Right kidney (tissue), 1 donor: ENCODE data around the gene CHRM4.
A peak's percentile ranks its signal among the peaks of the same experiment; 100 is the strongest.

Experiments used
- DNase-seq: peaks from one replicate; pipeline ENCODE4 v3.0.0-alpha.2; 2016

The CHRM4 gene

DNA sequence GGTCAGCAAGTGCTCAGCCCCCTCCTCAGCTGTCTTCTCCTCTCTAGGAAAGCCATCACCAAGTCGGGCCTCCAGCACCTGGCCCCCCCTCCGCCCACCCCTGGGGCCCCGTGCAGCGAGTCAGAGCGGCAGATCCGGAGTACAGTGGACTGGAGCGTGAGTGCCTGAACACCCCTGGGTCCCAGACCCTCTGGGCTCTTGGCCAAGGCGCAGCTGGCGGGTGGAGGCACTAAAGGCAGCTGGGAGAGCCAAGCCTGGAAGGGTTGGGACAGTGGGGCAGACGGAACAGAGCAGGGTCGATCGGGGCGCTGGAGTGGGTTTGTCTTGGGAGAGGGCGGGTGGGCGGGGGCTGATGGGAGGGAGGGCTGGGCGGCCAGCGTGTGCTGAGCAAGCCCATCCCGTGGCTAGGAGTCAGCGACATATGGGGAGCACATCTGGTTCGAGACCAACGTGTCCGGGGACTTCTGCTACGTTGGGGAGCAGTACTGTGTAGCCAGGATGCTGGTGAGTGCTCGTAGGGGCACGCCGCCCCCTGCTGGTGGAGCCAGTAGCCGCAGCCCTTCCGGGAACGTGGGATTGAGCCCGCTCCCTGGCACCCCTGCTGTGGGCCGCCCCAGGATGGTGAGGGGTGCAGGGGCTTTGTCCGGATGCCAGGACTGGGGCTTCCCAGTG is 24.2 kb downstream of the CHRM4 start:
- DNase-seq: peak; percentile 49

DNA sequence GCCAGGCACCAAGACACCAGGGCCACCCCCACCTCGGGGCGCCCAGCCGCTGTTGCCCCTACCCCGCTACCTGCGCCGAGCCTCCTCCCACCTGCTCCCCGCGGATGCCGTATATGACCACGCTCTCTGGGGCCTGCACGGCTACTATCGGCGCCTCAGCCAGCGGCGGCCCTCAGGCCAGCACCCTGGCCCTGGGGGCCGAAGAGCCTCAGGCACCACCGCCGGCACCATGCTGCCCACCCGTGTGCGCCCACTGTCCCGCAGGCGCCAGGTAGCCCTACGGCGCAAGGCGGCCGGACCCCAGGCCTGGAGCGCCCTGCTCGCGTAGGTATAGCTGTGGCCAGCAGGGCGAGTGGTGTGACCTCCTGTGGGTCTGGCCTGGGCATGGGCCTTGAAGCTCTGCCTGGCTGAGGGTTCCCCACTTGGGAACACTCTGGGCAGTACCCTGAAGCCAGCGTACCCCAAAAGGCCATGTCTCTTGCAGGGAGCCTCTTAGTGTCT is 24.9 kb downstream of the CHRM4 start:
- DNase-seq: no peak

DNA sequence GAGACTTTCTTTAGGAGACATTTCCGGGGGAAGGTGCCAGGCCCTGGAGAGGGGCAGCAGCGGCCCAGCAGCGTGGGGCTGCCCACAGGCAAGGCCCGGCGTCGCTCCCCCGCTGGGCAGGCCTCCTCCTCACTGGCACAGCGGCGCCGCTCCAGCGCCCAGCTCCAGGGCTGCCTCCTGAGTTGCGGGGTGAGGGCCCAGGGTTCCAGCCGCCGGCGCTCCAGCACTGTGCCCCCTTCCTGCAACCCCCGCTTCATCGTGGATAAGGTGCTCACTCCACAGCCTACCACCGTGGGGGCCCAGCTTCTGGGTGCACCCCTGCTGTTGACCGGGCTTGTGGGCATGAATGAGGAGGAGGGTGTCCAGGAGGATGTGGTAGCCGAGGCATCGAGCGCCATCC is 25.3 kb downstream of the CHRM4 start:
- no peak for DNase-seq

DNA sequence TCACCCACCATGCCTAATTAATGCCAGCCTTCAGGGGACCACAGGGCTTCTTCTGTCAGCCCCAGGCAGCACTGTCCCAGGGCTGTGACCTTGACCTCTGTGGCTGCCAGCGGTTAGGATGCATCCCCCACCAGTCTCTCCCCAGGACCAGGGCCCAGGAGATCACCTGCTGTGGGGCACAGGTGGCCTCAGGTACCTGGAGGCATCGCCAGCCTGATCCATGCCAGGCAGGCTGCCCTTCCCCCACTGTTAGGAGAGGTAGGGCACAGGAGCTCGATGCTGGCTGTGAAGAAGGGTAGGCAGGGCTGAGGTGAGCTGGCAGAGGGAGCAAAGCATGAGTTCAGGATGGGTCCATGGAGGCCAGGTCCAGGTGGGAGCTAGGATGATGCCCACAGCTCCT is 26.8 kb downstream of the CHRM4 start:
- DNase-seq: no peak

DNA sequence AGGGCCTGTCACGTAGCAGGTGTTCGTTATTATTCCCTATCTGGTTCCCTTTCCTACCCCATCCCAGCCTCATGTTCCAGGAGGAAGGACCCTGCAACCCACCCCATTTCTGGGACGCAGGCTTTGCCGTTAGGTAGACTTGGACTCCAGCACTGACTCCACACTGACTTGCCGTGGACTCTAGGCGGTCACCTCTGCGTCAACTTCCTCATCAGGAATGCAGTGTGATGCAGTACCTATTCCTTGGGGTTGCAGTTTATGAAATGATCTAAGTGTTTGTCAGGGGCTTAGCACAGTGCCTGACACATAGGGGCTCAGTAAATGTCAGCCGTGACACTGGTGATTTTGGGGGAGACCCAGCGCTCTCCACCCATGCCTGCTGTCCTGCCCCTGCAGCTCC is 27.5 kb downstream of the CHRM4 start:
- no peak for DNase-seq

DNA sequence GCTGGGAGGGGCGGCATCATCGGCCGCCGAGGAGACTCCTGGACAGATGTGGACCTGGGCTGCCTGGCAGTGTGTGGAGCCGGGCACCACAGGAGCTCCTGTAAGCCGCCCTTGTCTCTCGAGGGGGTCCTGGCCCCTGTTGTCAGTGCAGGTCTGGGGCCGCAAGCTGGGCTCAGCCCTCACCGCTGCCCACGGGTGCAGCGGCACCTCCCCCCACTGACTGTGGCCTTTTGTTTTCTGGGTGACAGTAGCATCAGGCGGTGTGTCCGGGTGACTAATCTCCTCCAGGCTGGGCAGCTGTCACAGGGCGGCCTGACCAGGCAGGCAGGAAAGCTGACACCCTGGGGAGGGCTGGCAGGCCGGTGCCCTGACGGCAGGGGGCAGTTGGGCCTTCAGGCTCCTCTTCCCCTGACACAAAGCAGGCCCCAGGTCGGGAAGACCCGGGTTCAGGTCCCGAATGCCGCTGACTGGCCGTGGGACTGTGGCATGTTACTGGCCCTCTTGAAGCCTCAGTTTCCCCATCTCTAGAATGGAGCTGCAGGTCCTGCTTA is 28.0 kb downstream of the CHRM4 start:
- peak; percentile 60 for DNase-seq

DNA sequence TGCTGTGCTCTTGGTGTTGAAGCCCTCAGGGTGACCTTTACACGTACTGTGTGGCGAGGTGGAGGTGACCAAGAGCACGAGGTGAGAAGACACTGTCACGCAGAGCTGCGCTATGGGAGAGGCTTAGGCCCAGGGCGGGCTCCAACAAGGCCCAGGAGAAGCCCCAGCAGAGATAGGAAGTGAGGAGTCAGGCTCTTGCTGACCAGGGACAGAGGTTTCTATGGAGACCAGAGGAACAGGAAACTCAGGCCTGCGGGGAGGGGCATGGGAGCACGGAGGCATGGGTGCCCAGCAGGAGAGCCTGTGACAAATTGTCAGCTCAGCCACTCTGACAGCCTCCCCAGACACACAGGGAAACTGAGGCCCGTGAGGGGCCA is 28.6 kb downstream of the CHRM4 start:
- no peak for DNase-seq

DNA sequence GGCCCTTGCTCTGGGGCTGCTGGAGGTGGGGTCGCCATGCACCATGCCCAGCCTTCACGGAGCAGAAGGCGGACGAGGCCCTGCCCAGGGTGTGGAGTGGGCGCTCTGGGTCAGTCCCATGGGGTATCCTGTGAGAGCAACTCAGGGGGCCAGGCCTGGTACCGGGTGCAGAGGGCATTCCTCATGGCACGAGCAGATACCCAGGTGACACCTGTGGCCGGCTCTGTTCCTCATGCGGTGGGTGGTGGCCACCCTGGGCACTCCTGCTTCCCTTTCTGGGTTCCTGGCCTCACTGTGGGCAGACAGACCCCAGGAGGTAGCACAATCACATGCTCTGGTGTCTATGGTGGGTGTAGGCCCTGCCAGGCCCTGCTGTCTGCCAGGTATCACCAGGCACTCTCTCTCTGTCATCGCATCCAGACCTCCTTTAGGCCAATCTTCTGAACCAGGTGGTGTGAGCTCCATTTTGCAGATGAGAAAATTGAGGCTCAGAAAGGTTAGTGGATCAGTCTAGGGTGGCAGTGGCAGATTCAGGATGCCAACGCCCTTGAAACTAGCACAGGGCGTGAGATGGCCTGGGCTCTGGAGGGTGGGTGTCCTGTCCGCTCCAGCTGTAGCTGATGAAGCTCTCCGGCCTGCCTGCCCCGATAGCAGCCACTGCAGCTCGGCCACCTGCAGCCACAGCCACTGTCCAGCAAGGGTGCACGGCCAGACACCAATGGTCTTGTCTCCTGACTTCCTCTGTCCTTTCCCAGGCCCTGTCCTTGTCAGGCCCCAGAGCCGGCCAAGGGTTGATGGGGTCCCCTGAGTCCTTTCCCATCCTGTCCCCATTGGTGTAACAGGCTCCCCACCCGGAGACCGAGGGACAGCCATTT is 29.2 kb downstream of the CHRM4 start:
- DNase-seq: no peak

DNA sequence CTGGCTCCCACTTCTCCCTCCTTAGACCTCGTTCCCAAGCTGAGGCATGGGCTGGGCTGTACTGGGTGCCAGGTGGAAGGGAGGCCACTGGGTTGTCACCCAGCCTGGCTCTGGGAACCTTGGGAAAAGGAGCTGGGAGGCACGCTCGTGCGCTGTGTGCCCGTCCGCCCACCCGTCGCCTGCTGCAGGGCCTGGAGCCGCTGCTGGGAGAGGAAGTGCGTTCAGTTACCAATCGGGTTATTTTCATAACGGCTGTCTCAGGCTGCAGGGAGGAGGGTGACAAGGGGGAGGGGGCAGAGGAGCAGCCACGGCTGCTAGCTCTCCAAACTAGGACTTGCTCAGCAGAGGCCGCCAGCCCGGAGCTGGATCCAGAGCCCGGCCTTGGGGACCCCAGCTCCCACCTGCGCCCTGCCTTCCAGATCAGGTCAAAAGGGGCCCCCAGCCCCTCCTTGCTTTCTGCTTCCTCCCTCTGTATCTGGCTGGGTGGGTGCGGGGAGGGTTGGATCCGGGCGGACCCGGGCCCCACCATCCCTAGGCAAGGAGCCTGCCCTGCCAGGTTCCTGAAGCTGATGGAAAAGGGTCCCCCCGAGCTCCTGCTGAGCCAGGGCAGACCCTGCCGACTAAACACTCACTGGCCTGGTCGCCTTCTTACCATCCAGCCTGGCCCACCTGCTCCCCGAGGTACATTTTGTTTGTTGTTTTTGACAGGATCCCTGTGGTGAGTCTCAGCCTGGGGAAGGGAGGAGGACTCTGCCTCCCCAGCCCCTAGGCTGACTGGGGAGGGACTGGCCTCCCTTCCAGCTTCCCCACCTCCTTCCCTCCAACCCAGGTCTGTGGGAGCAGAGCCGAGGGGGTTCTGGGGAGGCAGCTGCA is 30.1 kb downstream of the CHRM4 start:
- DNase-seq: peak; percentile 56

DNA sequence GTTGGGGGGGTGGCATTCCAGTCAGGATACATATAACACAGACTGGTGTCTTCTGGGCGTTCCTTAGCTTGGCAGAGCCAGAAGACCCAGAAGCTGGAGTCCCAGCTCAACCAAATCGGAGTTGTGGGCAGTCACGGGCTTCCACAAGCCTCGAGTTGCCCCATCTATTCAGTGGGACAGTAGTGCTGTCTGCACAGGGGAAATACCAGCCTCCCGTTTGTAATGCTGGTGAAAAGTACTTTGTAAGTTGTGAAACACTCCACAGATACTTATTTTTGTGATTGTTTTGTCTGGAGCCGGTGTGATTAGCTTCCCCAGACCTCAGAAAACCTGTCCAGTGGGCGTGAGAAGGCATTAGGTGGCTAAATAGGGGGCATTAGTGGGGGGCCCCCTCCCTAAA is 30.7 kb downstream of the CHRM4 start:
- no peak for DNase-seq

DNA sequence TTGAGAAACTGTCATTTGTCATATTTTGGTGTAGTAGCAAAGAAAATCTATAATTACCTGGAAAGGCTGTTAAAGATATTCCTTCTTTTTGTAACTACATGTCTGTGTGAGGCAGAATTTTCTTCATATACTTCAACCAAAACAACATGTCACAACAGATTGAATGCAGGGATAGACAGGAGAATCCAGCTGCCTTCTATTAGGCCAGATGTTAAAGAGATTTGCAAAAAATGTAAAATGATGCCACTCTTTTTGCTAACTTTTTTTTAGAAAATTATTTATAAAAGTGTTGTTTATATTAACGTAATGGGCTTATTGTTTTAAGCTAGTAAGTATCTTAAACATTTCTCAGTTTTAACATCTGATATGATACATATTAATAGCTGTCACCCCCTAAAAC is 31.6 kb downstream of the CHRM4 start:
- no peak for DNase-seq

DNA sequence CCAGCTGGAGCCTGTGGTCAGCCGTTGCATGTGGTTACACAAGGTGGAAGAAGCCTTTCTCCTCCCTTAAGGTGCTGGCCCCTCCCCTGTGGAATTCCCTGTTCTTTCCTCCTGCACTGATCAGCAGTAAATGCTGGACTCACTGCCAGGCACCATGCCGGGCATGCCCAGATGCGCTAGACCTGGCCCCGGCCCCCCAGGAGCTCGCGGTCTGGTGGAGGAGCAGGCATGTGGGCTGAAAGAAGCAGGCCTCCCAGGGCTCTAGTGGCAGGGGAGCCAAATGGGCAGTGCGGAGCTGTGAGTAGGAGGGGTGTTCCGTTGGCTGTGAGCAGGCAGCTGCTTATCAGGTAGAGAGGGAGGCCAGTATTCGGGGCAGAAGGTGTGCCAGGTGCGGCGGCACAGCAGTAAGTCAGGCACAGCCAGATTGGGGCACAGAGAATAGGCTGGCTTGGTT is 34.1 kb downstream of the CHRM4 start:
- DNase-seq: no peak

DNA sequence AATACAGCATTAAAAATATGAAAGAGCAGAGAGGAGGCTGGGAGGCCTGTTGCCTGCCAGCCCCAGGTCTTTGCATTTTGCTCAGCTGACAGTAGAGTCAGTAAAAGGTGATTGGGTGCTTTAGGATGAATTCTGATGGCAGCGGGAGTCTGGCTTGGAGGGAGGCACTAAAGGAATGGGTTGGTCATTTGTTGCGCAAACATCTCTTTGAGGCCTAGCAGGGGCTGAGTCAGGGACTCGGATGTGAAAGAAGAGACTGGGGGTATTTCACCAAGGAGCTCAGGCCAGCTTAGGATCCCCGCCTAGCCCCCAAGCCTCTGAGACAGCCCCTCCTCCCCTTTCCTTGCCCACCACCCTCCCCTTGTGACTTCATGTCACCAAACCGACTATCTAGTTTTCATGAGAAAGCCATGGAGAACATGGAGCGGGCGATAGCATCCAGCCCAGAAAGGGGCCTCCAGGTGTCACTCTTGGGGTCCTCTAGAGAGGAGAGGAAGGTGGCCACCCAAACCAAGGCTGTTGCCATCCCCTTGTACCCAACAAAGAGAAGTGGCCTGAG is 34.6 kb downstream of the CHRM4 start:
- no peak for DNase-seq

DNA sequence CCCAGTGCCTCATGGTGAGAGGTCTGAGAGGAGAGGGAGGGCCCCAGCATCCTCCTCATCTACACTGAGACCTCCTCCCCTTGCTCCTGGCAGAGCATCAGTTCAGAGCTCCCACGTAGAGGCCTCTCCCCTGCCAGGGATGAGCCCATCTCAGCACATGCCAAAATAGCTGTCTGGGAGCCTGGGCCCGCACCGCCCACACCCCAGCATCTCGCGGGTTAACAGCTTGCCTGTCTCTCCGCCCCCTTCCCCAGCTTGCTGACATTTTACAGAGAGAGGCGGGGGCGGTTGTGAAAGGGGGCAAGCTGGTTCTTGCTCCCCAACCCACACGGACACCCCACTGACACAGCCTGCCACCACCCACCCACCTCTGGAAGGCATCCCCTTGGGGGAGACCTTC is 37.9 kb downstream of the CHRM4 start:
- no peak for DNase-seq

DNA sequence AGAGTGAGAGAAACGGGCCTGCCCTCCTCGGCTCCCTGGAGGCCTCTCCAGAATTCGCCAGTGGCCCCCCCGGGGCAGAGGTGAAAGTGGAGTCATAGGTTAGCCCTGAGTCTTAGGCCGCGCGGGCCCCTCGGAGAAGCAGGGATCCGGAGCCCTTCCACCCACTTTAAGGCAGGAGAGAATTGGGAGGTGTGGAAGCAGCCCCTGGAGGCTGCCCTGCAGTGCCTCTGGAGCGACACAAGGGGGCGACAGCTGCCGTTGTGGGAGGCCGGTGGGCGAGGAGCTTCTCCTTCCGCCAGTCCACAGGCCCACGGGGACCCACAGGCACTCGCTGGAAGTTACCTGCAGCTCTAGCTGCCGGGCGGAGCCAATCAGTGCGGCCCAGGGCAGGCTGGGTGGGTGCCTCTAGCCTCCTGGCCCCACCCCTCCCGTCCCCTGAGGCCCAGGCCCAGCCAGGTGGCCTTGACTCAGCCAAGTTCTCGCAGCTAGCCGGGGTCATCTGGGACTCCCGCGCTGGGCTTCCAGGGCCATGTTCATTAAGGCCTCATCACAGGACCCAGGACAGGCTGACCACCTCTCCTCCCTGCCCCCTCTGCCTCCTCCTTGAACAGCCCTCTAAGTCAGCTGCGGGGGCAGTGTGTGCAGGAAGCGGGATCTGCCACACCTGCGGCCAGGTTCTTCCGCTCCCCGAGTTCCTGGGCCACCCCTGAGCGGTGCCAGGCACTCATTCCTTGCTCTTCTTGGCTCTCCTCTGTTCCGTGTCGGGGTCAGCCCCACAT is 39.3 kb downstream of the CHRM4 start:
- peak; percentile 52 for DNase-seq

DNA sequence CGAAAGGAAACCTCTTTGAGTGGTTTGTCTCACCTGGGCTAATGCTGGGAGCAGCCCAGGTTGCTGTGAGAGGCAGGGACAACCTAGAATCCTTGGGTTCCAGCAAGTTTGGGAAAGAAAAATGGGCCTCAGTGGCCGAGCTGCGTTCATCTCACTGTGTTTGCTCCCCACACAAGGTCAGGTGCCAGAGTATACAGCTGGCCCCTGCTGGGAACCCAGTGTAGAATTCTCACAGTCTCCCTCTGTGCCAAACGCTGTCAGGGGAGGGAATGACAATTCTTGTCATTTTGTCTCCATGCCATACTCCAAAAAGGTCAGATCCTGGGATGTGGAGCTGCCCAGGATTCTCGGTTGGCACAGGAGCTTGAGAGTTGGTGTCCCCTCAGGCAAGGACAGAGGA is 40.0 kb downstream of the CHRM4 start:
- no peak for DNase-seq

DNA sequence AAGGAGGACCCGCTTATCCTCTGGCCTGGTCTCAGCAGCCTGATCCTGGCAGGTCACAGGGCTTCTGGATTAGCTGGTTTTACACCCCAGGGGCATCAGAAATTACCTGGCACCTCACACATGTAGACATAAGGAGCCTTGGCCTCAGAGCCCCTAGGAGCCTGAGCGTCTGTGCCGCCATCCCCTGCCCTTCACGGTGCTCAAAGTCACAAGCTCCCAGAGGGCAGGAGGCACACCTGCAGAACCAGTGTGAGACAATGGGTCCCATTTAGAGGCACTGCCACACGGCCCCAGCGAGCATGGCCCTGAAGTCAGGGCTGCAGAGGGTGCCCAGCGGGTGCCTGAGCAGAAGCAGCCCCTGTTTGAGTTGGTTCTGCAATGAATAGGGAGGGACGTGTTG is 40.4 kb downstream of the CHRM4 start:
- DNase-seq: no peak

DNA sequence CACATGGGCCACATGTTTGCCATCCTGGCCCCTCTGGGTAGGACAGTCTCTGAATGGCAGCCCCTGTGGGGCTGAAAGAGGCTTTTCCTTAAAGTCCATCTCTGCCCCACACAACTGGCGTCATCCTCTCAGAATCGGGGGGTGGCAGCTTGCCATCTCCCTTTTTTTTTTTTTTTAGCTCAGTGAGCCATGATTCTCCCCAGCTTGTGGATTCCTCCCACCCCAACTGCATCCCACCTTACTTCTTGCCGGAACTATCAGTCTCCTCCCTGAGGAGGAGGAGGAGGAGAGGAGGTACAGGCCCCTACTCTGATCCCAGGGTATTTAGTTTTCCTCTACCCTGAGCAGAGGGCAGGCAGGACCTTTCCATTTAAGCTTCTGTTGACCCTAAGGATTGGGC is 40.9 kb downstream of the CHRM4 start:
- DNase-seq: no peak

DNA sequence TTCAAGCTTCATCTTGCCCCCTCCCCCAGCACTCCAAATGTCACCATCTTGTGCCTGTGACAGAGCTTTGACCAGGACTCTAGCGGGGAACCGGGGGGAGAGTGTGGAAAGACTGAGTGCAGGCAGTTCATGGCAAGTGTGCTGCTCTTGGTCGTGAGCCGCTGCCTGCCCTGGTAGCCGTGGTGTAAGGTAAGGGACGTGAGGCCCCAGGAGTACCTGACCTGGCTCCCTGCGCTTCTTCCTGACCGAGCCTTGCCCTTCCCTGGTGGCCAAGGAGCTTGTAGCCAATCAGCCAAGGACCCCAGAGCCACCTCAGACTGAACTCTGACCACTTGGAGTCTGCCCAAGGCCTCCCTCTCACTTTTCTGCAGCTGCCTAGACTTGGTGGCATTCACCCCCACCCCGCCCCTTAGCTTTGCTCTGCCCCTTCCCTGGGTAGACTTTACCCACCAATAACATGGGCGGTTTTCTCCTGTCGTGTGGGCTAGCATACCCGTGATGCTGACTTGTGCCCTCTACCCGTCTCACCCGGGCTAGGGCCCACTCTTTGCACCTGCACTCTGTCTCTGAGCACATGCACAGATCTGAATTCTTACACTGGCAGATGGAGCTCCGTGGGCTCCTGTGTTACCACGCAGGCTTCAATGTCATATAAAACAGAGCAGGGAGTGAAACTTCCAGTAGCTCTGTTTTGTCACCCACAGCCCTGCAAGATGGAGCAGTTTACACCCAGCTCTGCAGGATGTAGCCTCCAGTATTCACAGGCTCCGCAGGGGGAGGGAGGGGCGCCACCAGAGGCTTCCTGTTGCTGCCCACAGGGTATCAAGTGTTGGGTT is 42.8 kb downstream of the CHRM4 start:
- DNase-seq: no peak

DNA sequence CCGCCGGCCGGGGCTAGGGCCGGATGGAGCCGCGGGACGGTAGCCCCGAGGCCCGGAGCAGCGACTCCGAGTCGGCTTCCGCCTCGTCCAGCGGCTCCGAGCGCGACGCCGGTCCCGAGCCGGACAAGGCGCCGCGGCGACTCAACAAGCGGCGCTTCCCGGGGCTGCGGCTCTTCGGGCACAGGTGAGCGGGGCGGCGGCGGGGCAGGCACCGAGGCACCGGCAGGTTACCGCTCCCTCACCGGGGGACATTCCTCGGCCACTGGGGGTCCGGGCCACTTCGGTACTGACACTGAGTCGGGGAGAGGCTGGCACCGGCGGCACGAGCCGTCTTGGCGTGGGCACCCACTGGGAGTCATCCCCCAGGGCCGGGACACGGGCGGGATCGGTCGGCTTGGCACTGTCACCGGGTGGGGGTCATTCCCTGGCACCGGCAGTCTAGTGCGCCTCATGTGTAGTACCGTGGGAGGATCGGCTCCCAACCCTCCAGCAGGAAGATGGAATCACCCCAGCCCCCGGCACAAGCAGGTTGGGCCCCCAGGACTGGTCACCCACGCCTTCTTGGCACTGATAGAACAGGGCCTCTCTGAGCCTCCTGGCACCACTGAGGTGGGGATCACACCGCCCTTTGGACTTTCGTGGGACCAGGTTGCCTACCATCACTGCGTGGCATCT is 43.8 kb downstream of the CHRM4 start:
- peak; percentile 51 for DNase-seq
